ENCODE measurements around the gene SEPTIN10.

SEPTIN10 gene

DNA sequence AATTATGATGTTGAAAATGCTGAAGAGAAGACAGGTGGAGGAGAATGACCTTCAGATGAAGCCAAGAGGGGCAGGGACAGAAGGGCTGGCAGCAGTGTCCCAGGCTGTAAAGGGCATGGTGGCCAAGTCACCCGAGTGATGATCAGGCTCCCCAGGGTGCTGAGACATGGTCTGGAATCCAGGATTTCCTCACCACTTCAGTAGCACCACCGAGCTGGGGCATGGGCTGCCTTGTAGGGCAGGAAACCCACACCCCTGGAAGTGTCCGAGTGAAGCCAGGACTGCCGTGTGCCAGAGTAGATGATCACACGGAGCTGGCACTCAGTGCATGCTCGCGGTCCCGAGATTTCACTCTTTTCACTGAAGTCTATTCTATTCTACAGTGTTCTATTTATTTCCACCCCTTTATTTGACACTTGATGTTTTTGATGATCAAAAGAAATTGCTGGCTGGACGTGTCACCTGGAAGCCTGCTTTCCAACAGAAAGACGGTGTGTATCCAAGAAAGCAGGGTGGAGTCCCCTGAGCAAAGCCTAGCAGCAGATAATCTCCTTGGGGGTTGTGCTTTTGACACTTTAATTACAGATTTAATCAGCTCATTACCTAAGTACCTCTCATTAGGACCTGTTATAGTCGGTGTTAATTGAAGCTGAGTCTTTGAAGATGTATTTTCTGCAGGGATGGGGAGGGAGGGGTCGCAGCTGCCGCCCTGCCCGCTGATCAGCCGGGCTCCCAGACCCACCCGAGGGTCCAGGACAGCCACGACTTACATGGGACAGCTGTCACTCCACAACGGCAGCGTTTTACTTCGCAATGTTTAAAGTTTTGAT is 92.3 kb downstream of the SEPTIN10 start:
- Histone ChIP-seq H3K36me3 (ENCODE audit: control insufficient read depth, insufficient read depth, low read length) (no peaks in the 10 kb centered on the region), H3K27me3 (ENCODE audit: control insufficient read depth, insufficient read depth, low read length) (no peaks in the 10 kb centered on the region), H3K27ac (ENCODE audit: low read length) (no peak overlapping the region), H3K9me3 (ENCODE audit: control insufficient read depth, insufficient read depth, low read length) (no peaks in the 10 kb centered on the region), H3K4me1 (ENCODE audit: control insufficient read depth, insufficient read depth, low read length) (no peaks in the 10 kb centered on the region; the same call in 1 of the 2 replicates), H3K4me3 (ENCODE audit: low read length) (no peak overlapping the region)
- WGBS (ENCODE audit: insufficient coverage, insufficient read length) = no CpG with 5 or more reads among the region's 20 CpGs
- DNase-seq (ENCODE audit: low read depth, low spot score) = no peak

DNA sequence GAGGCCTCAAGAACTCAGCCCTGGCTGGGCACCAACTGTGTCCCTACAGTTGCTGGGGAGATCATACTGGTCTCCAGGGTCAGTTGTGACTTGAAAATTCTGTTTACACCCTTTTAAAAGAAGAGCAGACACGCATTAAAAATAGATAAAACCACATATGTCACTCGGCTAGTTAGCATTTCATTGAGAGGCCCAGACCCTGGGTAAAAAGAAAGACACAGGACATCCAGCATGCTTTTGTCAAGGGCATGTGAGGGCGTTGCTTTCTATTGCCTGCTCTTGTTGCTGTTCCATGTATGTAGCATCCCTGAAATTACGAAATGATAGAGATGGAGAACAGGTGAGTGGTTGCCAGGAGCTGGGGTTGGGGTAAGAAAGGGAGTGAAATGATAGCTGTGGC is 94.3 kb downstream of the SEPTIN10 start:
- H3K9me3 ChIP-seq (ENCODE audit: control insufficient read depth, insufficient read depth, low read length) = no peaks in the 10 kb centered on the region
- WGBS (ENCODE audit: insufficient coverage, insufficient read length) = no CpG with 5 or more reads among the region's 4 CpGs
- no peak overlapping the region for H3K27ac ChIP-seq (ENCODE audit: low read length)
- no peaks in the 10 kb centered on the region; the same call in 1 of the 2 replicates for H3K4me1 ChIP-seq (ENCODE audit: control insufficient read depth, insufficient read depth, low read length)
- no peaks in the 10 kb centered on the region for H3K36me3 ChIP-seq (ENCODE audit: control insufficient read depth, insufficient read depth, low read length)
- H3K4me3 ChIP-seq (ENCODE audit: low read length) = no peak overlapping the region
- no peak for DNase-seq (ENCODE audit: low read depth, low spot score)
- H3K27me3 ChIP-seq (ENCODE audit: control insufficient read depth, insufficient read depth, low read length) = no peaks in the 10 kb centered on the region

DNA sequence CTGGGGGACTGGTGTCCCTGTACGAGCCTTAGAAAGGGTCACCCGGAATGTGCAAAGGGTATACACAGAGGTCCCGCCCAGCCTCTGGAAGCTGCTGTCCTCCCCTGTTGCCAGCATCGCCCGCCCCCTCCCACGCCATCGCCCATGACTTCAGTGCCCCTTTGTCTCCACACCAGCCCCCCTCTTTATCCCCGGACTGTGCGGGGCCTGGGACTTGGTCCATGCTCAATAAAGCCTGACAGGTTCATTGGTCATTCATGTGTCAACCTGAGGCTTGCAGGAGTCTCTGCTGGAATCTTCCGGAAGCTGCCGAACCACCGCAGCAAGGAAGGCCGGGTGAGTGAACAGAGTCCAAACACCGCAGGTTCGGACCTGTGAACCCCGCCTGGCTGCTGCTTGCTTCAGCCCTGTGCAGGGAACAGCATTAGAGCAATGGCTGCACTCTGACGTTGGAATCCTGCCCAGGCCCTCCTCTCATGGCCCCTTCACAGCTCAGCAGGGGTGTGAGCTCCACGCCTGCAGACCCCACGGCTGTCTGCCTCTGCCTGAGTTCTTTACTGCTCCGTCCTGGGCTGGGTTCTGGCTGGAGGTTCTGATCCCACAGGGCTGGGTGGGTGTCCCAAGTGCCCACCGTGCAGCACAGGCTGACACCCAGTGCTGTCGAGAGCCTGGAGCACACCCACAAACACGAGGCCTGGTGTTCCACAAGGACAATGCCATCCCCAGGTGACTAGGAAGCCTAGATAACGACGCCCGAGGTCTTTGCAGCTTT is 96.5 kb downstream of the SEPTIN10 start:
- no peak overlapping the region for H3K27ac ChIP-seq (ENCODE audit: low read length)
- no peaks in the 10 kb centered on the region for H3K9me3 ChIP-seq (ENCODE audit: control insufficient read depth, insufficient read depth, low read length)

DNA sequence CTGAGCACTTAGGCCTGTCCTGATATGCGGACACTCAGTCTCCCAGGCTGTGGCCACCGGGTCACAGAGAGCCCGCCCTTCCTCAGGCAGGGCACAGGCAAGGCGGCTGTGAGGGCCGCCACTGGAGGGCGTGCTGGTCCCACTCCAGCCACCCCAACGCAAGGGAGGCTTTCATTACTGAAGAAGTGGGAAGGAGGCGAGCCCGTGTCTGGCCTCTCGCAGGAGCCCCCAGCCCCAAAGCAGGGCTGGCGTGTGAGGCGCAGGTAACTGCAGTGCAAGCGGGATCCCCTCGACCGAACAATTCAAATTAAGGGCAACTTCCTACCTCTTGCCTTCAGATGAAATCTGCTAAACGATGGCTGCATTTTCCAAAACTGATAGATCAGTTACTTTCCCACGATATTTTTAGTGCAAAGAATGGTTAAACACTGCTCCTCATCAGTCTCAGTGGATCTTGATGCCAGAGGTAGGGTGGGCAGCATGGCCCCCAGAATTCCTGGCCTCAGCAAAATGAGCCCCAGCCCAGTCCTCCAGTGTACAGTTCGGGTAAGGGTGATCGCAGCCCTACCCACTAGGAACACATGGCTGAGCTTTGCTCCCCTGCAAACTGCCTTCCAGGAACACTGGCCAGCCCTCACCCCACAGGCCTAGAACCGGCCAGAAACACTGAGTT is 97.2 kb downstream of the SEPTIN10 start:
- Histone ChIP-seq H3K9me3 (ENCODE audit: control insufficient read depth, insufficient read depth, low read length) (no peaks in the 10 kb centered on the region), H3K27me3 (ENCODE audit: control insufficient read depth, insufficient read depth, low read length) (no peaks in the 10 kb centered on the region), H3K4me3 (ENCODE audit: low read length) (no peak overlapping the region), H3K4me1 (ENCODE audit: control insufficient read depth, insufficient read depth, low read length) (no peaks in the 10 kb centered on the region; the same call in 1 of the 2 replicates), H3K36me3 (ENCODE audit: control insufficient read depth, insufficient read depth, low read length) (no peaks in the 10 kb centered on the region), H3K27ac (ENCODE audit: low read length) (no peak overlapping the region)
- WGBS (ENCODE audit: insufficient coverage, insufficient read length) = no CpG with 5 or more reads among the region's 20 CpGs
- DNase-seq (ENCODE audit: low read depth, low spot score) = peak; percentile 75

More for the DNA sequence above, 96.5 kb downstream of the SEPTIN10 start:
- no peaks in the 10 kb centered on the region; the same call in 1 of the 2 replicates for H3K4me1 ChIP-seq (ENCODE audit: control insufficient read depth, insufficient read depth, low read length)
- DNase-seq (ENCODE audit: low read depth, low spot score) = no peak
- no CpG with 5 or more reads among the region's 26 CpGs for WGBS (ENCODE audit: insufficient coverage, insufficient read length)
- no peak overlapping the region for H3K4me3 ChIP-seq (ENCODE audit: low read length)
- H3K27me3 ChIP-seq (ENCODE audit: control insufficient read depth, insufficient read depth, low read length) = no peaks in the 10 kb centered on the region
- no peaks in the 10 kb centered on the region for H3K36me3 ChIP-seq (ENCODE audit: control insufficient read depth, insufficient read depth, low read length)

DNA sequence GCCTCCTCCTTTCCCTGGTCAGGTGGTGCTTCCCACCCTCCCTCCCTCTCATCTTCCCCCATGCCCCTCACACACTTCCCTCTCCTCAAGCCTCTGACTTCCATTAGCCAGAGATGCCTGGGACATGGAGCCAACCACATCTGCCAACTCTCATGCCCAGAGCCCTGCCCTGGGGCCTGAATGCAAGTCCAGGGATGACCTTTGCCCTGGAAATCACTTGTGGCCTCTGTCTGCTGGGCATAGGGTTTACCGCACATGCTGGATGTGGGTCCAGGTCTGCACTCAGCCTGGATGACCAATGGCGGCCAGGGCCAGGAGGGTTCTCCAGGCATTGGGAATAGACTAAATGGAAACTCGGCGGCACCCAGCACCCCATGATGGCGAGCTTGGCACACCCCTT is 98.9 kb downstream of the SEPTIN10 start:
- Histone ChIP-seq H3K27me3 (ENCODE audit: control insufficient read depth, insufficient read depth, low read length) (no peaks in the 10 kb centered on the region), H3K9me3 (ENCODE audit: control insufficient read depth, insufficient read depth, low read length) (no peaks in the 10 kb centered on the region), H3K27ac (ENCODE audit: low read length) (no peak overlapping the region), H3K36me3 (ENCODE audit: control insufficient read depth, insufficient read depth, low read length) (no peaks in the 10 kb centered on the region), H3K4me3 (ENCODE audit: low read length) (no peak overlapping the region), H3K4me1 (ENCODE audit: control insufficient read depth, insufficient read depth, low read length) (no peaks in the 10 kb centered on the region)
- no peak for DNase-seq (ENCODE audit: low read depth, low spot score)
- no CpG with 5 or more reads among the region's 5 CpGs for WGBS (ENCODE audit: insufficient coverage, insufficient read length)

DNA sequence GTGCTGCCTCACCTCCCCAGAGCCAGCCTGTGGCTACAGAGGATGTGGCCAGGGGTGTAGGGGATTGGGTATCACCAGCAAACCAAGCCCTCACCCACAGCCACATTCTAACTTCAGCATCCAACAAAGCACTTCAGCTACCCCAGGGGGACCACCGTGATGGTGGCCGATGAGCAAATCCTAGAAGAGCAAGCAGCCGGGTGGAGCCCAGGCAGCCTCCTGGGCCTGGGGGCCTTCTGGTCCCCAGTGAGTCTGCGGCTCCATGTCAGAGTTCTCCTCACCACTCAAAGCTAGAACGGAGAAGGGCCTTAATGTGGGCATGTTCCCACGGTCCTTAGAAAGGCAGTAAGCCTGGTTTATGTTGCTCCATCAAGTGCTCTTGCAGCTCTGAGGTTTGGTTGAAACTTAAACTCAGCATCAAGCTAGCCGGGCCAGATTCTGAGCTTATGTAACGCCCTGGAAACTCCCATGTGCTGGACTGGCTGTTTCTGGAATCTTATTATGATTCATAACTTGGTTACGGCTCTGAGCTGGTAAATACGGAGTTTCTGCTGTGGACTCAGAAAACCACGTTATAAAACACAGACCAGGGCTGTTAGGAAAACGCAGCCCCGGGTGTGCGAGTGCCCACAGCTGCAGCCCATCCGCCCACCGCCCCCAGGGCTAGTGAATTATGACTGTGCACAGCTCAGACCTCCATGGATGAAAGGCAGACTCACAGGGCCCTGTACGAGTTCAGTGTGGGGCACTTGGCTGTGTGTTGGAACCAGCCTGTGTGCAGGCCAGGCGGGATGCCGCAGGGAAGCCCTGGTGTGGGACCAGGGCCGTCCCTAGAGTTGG is 99.8 kb downstream of the SEPTIN10 start:
- Histone ChIP-seq H3K4me1 (ENCODE audit: control insufficient read depth, insufficient read depth, low read length) (no peaks in the 10 kb centered on the region), H3K36me3 (ENCODE audit: control insufficient read depth, insufficient read depth, low read length) (no peaks in the 10 kb centered on the region), H3K9me3 (ENCODE audit: control insufficient read depth, insufficient read depth, low read length) (no peaks in the 10 kb centered on the region), H3K27me3 (ENCODE audit: control insufficient read depth, insufficient read depth, low read length) (no peaks in the 10 kb centered on the region), H3K27ac (ENCODE audit: low read length) (no peak overlapping the region), H3K4me3 (ENCODE audit: low read length) (no peak overlapping the region)
- no CpG with 5 or more reads among the region's 20 CpGs for WGBS (ENCODE audit: insufficient coverage, insufficient read length)
- DNase-seq (ENCODE audit: low read depth, low spot score) = no peak

DNA sequence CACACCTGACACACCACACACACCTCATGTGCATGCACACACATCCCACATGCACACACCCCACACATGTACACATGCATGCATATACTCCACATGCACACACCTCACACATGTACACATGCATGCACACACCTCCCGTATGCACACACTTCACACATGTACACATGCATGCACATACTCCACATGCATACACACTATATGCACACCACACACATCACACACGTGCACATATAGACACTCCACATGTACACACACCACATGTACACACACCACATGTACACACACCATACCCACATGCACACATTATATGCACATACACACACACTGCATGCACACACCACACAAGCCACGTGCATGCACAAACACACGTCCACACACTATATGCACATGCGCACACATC is 100.5 kb downstream of the SEPTIN10 start:
- Histone ChIP-seq H3K27ac (ENCODE audit: low read length) (no peak overlapping the region), H3K4me1 (ENCODE audit: control insufficient read depth, insufficient read depth, low read length) (no peaks in the 10 kb centered on the region), H3K4me3 (ENCODE audit: low read length) (no peak overlapping the region), H3K36me3 (ENCODE audit: control insufficient read depth, insufficient read depth, low read length) (no peaks in the 10 kb centered on the region), H3K9me3 (ENCODE audit: control insufficient read depth, insufficient read depth, low read length) (no peaks in the 10 kb centered on the region), H3K27me3 (ENCODE audit: control insufficient read depth, insufficient read depth, low read length) (no peaks in the 10 kb centered on the region)
- DNase-seq (ENCODE audit: low read depth, low spot score) = no peak
- WGBS (ENCODE audit: insufficient coverage, insufficient read length) = no CpG with 5 or more reads among the region's 5 CpGs

DNA sequence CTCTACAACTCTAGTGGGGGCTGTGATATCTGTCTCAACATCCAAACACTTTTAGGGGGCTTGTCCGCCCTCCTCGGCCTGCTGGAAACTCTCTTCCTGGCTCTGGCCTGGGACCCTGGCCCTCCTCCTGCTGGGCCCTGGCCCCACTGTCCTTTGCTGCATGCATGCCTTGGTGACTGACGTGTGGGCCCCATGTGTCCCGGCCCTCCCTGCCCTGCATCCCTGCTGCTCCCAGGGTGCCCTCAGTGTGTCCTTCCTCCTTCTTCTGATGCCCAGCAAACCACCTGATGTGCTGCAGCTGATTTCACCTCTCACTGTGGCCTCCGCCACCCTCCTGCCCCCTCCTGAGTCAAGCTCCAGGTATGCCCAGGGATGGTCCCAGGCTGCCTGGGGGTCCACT is 101.7 kb downstream of the SEPTIN10 start:
- H3K27me3 ChIP-seq (ENCODE audit: control insufficient read depth, insufficient read depth, low read length) = no peaks in the 10 kb centered on the region
- H3K27ac ChIP-seq (ENCODE audit: low read length) = no peak overlapping the region
- no peaks in the 10 kb centered on the region for H3K4me1 ChIP-seq (ENCODE audit: control insufficient read depth, insufficient read depth, low read length)
- H3K4me3 ChIP-seq (ENCODE audit: low read length) = no peak overlapping the region
- no peaks in the 10 kb centered on the region for H3K9me3 ChIP-seq (ENCODE audit: control insufficient read depth, insufficient read depth, low read length)
- DNase-seq (ENCODE audit: low read depth, low spot score) = no peak
- no CpG with 5 or more reads among the region's 5 CpGs for WGBS (ENCODE audit: insufficient coverage, insufficient read length)
- no peaks in the 10 kb centered on the region for H3K36me3 ChIP-seq (ENCODE audit: control insufficient read depth, insufficient read depth, low read length)

DNA sequence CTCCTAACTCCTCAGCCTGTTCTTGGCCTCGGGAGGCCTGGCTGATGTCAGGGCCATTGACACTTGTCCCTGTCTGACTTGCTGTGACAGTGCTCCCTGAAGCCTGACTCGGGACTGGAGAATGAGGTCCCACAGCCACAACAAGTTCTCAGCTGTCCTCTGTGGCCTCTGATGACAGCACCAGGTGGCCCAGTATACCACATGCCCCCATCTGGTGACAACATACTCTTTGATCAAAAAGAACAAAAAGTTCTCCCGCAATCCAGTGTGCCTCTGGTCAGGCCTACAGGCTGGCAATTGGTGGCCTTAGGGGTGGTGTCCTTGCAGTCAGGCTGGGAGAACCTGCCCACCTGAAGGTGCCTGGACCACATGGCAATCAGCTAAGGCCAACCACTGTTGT is 102.6 kb downstream of the SEPTIN10 start:
- no peak for DNase-seq (ENCODE audit: low read depth, low spot score)
- no peaks in the 10 kb centered on the region for H3K4me1 ChIP-seq (ENCODE audit: control insufficient read depth, insufficient read depth, low read length)
- no peak overlapping the region for H3K27ac ChIP-seq (ENCODE audit: low read length)
- H3K36me3 ChIP-seq (ENCODE audit: control insufficient read depth, insufficient read depth, low read length) = no peaks in the 10 kb centered on the region
- H3K27me3 ChIP-seq (ENCODE audit: control insufficient read depth, insufficient read depth, low read length) = no peaks in the 10 kb centered on the region
- H3K4me3 ChIP-seq (ENCODE audit: low read length) = no peak overlapping the region
- no peaks in the 10 kb centered on the region for H3K9me3 ChIP-seq (ENCODE audit: control insufficient read depth, insufficient read depth, low read length)
- no CpG with 5 or more reads among the region's 3 CpGs for WGBS (ENCODE audit: insufficient coverage, insufficient read length)

Data from iPS DF 6.9 (cell line).